GM20000 (cell line): Measurements from ENCODE around the gene IMMP2L.
"Not testable (repeated sequence)": the region's sequence is repeated elsewhere in the genome, so short reads cannot be mapped to it uniquely, and the experiment has no call there.

Experiments
- DNase-seq: peaks from one replicate; pipeline ENCODE4 v3.0.0; 2012; ENCODE audit warnings: low spot score
- TF ChIP-seq, protein P1 (sequence below): IDR thresholded peaks from 2 replicates; pipeline ENCODE4 v1.5.1; 2012; ENCODE audit warnings: mild to moderate bottlenecking, control low read depth; ENCODE audit errors: extremely low read depth, missing control alignments

The IMMP2L gene

GRCh38 chr7:111301891-111302290 lies 260.4 kb downstream of the IMMP2L start:
- TF ChIP-seq, protein P1, sequence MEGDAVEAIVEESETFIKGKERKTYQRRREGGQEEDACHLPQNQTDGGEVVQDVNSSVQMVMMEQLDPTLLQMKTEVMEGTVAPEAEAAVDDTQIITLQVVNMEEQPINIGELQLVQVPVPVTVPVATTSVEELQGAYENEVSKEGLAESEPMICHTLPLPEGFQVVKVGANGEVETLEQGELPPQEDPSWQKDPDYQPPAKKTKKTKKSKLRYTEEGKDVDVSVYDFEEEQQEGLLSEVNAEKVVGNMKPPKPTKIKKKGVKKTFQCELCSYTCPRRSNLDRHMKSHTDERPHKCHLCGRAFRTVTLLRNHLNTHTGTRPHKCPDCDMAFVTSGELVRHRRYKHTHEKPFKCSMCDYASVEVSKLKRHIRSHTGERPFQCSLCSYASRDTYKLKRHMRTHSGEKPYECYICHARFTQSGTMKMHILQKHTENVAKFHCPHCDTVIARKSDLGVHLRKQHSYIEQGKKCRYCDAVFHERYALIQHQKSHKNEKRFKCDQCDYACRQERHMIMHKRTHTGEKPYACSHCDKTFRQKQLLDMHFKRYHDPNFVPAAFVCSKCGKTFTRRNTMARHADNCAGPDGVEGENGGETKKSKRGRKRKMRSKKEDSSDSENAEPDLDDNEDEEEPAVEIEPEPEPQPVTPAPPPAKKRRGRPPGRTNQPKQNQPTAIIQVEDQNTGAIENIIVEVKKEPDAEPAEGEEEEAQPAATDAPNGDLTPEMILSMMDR = no peak
- no peak for DNase-seq

DNA sequence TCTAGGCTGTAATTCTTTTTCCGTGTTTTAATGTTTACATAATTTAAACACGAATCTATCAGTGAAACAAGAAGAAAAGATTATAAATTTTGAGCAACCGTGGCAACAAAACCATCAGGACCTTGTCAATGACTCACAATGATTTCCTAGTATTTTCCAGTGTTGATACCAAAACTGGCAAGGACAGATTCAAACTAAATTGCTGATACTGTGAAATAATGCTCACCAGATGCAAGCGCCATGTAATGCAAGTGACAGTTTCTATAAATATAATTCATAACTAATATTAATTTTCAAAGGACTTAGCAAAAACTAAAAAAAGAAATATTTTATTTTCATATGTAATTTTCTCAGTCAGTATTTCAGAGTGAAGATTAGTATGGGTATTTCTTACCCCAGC lies 267.8 kb downstream of the IMMP2L start:
- TF ChIP-seq, protein P1 = no peak
- DNase-seq = no peak

DNA sequence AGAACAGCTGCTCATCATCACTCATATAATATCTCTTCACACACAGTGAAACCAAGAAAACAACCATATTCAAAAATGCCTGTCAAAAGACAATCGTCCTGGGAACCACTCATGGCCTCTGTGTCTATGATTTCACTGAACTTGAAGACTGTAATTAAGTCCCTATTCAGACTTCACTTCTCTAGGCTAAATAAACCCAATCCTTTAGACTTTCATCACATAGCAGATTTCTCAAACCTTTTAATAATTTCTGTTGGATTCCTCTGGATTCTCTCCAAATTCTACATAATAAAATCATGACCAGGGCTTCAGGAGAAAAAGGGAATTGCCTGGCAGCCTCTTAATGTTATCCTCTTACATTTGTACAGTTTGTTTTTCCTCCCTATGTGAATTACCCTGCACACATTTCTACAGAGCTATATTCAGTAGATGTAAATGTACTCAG lies 270.2 kb downstream of the IMMP2L start:
- no peak for DNase-seq
- TF ChIP-seq, protein P1 = no peak

DNA sequence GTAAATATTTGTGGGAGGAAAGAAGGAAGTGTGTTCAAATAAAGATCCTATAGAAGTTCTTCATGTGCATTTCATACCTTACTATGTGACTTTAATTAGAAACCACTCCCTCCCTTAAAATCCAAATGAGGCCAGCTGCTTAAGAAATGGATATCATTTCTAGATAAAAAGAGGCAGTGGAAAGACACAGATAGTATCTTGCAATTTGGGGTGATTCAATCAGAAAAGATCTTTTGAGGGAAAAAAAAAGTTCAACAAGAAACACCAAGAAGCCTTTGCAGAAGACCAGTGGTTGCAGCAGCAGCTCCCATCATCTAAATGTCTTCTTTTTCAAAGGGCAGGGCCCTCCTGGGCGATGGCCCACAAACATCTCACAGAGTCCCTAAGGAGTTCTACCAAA lies 271.3 kb downstream of the IMMP2L start:
- no peak for DNase-seq
- TF ChIP-seq, protein P1 = no peak

- no peak for DNase-seq
- TF ChIP-seq, protein P1 = no peak
Observed at GRCh38 chr7:111290419-111290818, 271.9 kb downstream of the IMMP2L start.

GRCh38 chr7:111288441-111288840 lies 273.9 kb downstream of the IMMP2L start:
- not testable (repeated sequence) for DNase-seq

DNA sequence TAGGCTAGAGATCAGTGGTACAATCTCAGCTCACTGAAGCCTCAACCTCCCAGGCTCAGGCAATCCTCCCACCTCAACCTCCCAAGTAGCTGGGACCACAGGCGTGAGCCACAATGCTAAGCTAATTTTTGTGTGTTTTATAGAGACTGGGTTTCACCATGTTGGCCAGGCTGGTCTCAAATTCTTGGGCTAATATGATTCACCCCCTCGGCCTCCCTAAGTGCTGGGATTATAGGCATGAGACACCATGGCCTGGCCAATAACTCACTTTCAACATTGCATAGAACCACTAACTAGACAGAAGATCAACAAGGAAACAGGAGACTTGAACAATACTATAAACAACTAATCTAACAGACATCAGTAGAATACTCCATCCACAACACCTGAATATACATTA lies 279.7 kb downstream of the IMMP2L start:
- DNase-seq = no peak
- TF ChIP-seq, protein P1 = no peak

- no peak for DNase-seq
- TF ChIP-seq, protein P1 = no peak
Observed at GRCh38 chr7:111274857-111275256, 287.4 kb downstream of the IMMP2L start.
